ENCODE measurements around the gene TRPC4AP.

GRCh38 chr20:34986311-34987287 is 106.0 kb downstream of the TRPC4AP start:
- TF ChIP-seq, protein P1, sequence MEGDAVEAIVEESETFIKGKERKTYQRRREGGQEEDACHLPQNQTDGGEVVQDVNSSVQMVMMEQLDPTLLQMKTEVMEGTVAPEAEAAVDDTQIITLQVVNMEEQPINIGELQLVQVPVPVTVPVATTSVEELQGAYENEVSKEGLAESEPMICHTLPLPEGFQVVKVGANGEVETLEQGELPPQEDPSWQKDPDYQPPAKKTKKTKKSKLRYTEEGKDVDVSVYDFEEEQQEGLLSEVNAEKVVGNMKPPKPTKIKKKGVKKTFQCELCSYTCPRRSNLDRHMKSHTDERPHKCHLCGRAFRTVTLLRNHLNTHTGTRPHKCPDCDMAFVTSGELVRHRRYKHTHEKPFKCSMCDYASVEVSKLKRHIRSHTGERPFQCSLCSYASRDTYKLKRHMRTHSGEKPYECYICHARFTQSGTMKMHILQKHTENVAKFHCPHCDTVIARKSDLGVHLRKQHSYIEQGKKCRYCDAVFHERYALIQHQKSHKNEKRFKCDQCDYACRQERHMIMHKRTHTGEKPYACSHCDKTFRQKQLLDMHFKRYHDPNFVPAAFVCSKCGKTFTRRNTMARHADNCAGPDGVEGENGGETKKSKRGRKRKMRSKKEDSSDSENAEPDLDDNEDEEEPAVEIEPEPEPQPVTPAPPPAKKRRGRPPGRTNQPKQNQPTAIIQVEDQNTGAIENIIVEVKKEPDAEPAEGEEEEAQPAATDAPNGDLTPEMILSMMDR (IDR thresholded peaks at IDR 0.05; ENCODE audit: low read length), result no peak
- TF ChIP-seq EZH2phosphoT487 (IDR thresholded peaks at IDR 0.05; ENCODE audit: low read length) (no peak), EZH2 (optimal IDR thresholded peaks at IDR 0.05; ENCODE audit: low read depth, low read length) (no peak)
